ENCODE measurements around the gene KCNQ1OT1.

GRCh38 chr11:2575591-2576051 lies 124.2 kb downstream of the KCNQ1OT1 start:
- TF ChIP-seq POLR2A (IDR thresholded peaks at IDR 0.05; ENCODE audit: low read depth) (no peak), CTCF (IDR thresholded peaks at IDR 0.05) (no peak), POLR2AphosphoS5 (IDR thresholded peaks at IDR 0.05) (no peak)
